HG03108 (cell line): ENCODE results near the gene CCDC154.
"Not testable (repeated sequence)": the region's sequence is repeated elsewhere in the genome, so short reads cannot be mapped to it uniquely, and the experiment has no call there.

Experiments
- ATAC-seq: cut with Tn5 transposase; IDR thresholded peaks from one replicate; pipeline ENCODE4 v1.9.1; 2021; ENCODE audit warnings: moderate library complexity; ENCODE audit not compliant: unreplicated experiment

The CCDC154 gene

GRCh38 chr16:1443980-1444729 is at the start of gene CCDC154:
CCDC154 (minus strand) TSS chr16:1444556; CDS start chr16:1444322, 234 bp downstream.
- no peak for ATAC-seq

GRCh38 chr16:1493746-1494094 is 49.4 kb upstream of the CCDC154 start:
- ATAC-seq: no peak

- no peak for ATAC-seq
Observed at GRCh38 chr16:1492923-1493745, 48.8 kb upstream of the CCDC154 start, which contains the start of gene TELO2. TELO2 (plus strand) TSS chr16:1493360; CDS start chr16:1494282, 922 bp downstream.

- no peak for ATAC-seq
Observed at GRCh38 chr16:1492082-1492922, 47.9 kb upstream of the CCDC154 start.

- ATAC-seq: no peak
Observed at GRCh38 chr16:1491327-1491726, 47.0 kb upstream of the CCDC154 start.

- ATAC-seq: no peak
Observed at GRCh38 chr16:1489077-1489476, 44.7 kb upstream of the CCDC154 start.

- ATAC-seq: no peak
Observed at GRCh38 chr16:1488619-1489018, 44.3 kb upstream of the CCDC154 start, which contains the start of gene PTX4. PTX4 (minus strand) TSS chr16:1488944; CDS start chr16:1488909, 35 bp downstream.

- no peak for ATAC-seq
Observed at GRCh38 chr16:1488054-1488601, 43.8 kb upstream of the CCDC154 start.

GRCh38 chr16:1487395-1488053 is 43.2 kb upstream of the CCDC154 start:
- ATAC-seq: no peak

GRCh38 chr16:1486551-1487390 is 42.4 kb upstream of the CCDC154 start:
- ATAC-seq: no peak

- no peak for ATAC-seq
Observed at GRCh38 chr16:1485847-1486496, 41.6 kb upstream of the CCDC154 start.

- ATAC-seq: no peak
Observed at GRCh38 chr16:1481906-1482835, 37.8 kb upstream of the CCDC154 start.

- not testable (repeated sequence) for ATAC-seq
Observed at GRCh38 chr16:1478937-1479336, 34.6 kb upstream of the CCDC154 start.

- ATAC-seq: no peak
Observed at GRCh38 chr16:1477033-1477432, 32.7 kb upstream of the CCDC154 start.

- peak; percentile 3 for ATAC-seq
Observed at GRCh38 chr16:1475552-1476114, 31.3 kb upstream of the CCDC154 start.

GRCh38 chr16:1474796-1475551 is 30.6 kb upstream of the CCDC154 start, which contains the start of gene CLCN7:
CLCN7 (minus strand) TSS chr16:1475028; CDS start chr16:1474974, 54 bp downstream.
- peak; percentile 75 for ATAC-seq
